GM19023 (cell line): ENCODE measurements around the gene FLOT1.
"Not testable (repeated sequence)": the region's sequence is repeated elsewhere in the genome, so short reads cannot be mapped to it uniquely, and the experiment has no call there.

ENCODE experiments used
- ATAC-seq: cut with Tn5 transposase; IDR thresholded peaks from one replicate; pipeline ENCODE4 v1.9.1; 2021; ENCODE audit warnings: mild to moderate bottlenecking, moderate library complexity; ENCODE audit not compliant: unreplicated experiment

The FLOT1 gene

GRCh38 chr6:30723843-30724741, 18.4 kb downstream of the FLOT1 start:
- ATAC-seq: not testable (repeated sequence)

DNA sequence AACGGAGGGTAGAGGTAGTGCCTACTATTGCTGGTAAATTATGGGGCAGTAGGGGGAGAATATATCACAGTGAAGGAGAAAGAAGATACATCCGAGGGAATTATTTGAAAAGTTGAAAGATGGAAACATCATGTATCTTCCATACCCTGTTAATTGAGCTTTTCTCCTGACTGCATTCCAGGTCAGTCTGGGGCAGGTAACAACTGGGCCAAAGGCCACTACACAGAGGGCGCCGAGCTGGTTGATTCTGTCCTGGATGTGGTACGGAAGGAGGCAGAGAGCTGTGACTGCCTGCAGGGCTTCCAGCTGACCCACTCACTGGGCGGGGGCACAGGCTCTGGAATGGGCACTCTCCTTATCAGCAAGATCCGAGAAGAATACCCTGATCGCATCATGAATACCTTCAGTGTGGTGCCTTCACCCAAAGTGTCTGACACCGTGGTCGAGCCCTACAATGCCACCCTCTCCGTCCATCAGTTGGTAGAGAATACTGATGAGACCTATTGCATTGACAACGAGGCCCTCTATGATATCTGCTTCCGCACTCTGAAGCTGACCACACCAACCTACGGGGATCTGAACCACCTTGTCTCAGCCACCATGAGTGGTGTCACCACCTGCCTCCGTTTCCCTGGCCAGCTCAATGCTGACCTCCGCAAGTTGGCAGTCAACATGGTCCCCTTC, 19.2 kb downstream of the FLOT1 start:
- ATAC-seq: not testable (repeated sequence)

- no peak for ATAC-seq
Observed at GRCh38 chr6:30722280-30723112, 20.0 kb downstream of the FLOT1 start.

GRCh38 chr6:30722025-30722279, 20.5 kb downstream of the FLOT1 start:
- not testable (repeated sequence) for ATAC-seq

GRCh38 chr6:30721198-30722024, 21.1 kb downstream of the FLOT1 start:
- peak; percentile 20 for ATAC-seq

GRCh38 chr6:30720738-30721197, 21.7 kb downstream of the FLOT1 start:
- no peak for ATAC-seq

DNA sequence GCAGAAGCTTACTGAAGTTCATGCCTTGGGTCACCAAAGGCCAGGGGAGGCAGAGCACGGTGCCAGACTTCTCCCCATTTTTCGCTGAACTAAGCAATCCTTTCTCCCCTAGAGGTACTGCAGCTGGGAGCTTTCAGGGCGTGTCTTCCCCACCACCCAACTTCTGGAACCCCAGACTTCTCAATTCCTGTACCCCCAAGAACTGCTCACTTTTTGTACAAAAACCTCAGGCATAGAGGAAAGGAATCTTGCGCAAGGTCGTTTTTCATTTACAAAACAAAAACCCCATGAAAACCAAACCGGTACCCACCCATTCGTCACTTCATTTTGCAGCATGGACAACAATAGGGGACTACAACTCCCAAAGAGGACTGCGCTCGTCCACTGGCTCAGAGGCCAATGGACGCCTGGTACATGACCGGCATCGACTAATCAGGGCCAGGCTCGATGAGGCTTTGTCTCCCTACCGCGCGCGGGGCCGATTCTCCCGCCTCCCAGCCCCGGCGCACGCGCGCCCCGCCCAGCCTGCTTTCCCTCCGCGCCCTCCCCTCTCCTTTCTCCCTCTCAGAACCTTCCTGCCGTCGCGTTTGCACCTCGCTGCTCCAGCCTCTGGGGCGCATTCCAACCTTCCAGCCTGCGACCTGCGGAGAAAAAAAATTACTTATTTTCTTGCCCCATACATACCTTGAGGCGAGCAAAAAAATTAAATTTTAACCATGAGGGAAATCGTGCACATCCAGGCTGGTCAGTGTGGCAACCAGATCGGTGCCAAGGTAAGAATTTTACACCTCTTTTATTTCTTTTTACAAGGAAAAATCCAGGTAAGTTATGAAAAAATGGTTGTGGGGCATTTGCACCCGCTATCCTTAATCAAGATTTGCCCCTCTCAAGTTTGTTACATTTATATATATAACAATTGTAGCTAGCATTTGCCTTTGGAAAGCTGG, 22.4 kb downstream of the FLOT1 start, which contains the start of gene TUBB:
Gene TUBB (plus strand): TSS at position 562 of the 947 bp plus-strand sequence. CDS start 155 bp downstream, at position 717.
- peak; percentile 26 for ATAC-seq

DNA sequence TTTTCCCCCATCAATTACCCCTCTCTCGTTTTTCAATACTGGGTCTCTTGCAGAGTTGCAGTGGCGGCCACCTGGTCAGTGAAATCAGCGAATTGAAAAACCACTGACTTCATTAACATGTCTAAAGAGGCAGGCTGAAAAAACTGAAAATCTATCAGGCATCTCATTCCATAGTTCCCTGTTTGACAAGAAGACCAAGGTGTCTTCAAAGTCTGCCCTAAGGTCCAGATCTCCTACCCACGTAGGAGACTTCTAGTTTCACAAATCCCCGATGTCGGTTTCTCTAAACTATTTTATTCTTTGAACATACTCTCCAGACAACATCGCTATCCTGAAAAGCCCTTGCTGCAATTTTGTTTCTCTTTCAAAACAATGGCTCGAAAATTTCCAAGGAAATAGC, 23.1 kb downstream of the FLOT1 start:
- no peak for ATAC-seq

GRCh38 chr6:30717845-30718720, 24.4 kb downstream of the FLOT1 start:
- not testable (repeated sequence) for ATAC-seq

GRCh38 chr6:30717129-30717844, 25.2 kb downstream of the FLOT1 start, which contains the start of gene MDC1:
TSS of gene MDC1 (minus strand) at chr6:30717281. CDS start at chr6:30715175, 2,106 bp downstream.
- ATAC-seq: peak; percentile 75

DNA sequence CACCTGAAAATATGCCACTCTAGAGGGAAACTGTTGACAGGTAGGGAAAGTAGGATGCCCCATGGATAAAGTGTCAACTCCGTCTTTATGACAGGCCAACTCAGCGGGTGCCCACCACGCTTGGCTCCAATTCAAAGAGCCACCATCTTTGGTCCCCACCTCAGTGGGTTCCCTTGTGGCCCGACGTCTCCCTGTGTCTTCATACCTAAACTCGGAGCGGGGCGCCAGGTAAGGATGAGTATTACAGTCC, 25.7 kb downstream of the FLOT1 start:
- no peak for ATAC-seq

DNA sequence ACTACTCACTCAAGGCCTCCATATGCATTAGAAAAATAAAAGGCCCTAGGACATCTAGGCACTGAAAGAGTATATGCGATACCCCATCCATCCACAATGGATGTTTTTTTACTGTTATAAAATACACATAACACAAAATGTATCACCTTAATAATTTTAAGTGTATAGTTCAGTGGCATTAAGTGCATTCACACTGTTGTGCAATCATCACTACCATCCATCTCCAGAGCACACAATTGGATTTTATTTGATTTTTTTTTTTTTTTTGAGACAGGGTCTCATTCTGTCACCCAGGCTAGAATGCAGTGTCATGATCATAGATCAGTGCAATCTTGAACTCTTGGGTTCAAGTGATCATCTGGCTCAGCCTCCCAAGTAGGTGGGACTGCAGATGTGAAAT, 28.2 kb downstream of the FLOT1 start:
- ATAC-seq: no peak

- no peak for ATAC-seq
Observed at GRCh38 chr6:30712441-30712945, 30.0 kb downstream of the FLOT1 start.

- peak; percentile 60 for ATAC-seq
Observed at GRCh38 chr6:30711758-30712380, 30.6 kb downstream of the FLOT1 start.

- ATAC-seq: no peak
Observed at GRCh38 chr6:30709101-30709868, 33.2 kb downstream of the FLOT1 start.

DNA sequence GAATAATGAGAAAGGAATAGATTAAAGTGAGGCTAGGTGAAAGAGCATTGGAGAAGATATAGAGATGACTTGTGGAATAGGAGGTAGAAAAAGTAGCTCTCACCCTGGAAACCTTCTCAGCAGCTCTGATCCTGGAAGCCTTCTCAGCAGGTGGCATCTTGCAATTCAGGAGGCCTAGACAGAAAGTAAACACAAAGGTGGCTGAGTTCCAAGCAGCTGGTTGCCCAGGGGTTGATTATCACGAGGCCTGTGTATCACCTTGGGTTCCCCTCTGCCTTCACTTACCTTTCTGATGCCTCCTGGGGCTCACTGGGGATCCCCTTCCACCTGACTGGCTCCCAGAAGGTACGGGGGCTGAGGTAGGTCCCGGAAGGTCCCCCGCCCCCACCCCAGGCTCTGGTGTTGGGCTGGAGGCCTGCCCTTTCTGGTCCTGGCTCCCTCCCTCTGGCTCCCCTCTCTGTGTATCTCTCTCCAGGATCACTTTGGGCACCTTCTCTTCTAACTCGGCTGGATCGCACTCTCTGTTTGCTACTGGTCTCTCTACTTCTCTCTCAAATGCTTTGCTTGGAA, 35.1 kb downstream of the FLOT1 start:
- ATAC-seq: no peak
